ENCODE data around the gene PLEKHG5.

PLEKHG5 gene

DNA sequence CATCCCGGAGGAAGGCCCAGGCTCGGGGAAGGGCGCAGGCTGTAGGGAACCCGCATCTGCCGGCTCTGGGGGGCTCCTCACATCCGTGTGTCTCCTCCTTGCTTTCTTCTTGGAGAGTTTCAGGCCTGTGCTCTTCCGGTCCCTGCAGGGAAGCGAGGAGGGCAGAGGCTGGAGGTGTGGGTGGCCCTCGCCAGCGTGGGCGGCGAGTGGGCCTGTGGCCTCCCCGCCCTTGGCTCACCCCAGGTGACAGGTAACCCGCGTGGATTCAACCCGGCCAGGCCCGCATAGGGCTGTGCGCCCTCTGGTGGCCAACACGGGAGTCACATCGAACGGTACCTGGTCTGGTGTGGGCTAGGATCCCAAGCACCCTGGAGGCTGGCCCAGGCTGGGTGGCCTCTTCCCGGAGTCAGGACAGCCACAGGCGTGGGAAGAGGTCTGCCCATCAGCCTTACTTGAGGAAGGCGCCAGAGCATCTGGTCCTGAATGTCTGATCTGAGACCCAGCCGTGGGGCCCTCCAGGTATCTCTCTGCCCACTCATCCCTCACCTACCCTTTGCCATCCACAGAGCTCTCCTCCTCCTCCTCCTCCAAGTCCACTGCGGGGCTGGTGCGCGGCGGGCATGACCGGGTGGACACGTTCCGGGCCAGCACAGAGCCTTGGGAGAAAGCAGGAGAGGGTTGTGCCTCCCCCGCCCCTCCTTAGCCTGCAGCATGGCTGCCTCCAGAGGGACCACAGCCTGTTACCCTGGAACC lies 15.9 kb downstream of the PLEKHG5 start:
- peak; percentile 63 for DNase-seq

DNA sequence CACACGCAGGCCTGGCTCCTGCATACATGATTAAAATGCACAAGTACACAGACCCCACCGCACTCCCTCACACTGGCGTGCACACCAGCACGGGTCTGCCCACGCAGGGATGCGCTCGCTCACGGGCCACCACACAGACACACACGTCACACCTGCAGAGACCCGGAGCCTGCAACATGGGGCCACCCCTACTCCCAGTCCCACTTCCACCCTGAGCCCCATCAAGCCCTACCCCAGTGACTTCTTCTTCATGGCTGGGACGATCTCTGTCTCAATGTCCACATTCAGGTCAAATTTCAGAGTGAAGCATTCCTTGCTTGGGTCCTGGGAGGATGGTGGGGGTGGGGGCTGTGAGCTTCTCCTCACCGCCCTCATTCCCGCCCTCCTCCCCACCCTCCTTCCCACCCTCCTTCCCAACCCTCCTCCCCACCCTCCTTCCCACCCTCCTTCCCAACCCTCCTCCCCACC lies 16.6 kb downstream of the PLEKHG5 start:
- DNase-seq, result no peak

DNA sequence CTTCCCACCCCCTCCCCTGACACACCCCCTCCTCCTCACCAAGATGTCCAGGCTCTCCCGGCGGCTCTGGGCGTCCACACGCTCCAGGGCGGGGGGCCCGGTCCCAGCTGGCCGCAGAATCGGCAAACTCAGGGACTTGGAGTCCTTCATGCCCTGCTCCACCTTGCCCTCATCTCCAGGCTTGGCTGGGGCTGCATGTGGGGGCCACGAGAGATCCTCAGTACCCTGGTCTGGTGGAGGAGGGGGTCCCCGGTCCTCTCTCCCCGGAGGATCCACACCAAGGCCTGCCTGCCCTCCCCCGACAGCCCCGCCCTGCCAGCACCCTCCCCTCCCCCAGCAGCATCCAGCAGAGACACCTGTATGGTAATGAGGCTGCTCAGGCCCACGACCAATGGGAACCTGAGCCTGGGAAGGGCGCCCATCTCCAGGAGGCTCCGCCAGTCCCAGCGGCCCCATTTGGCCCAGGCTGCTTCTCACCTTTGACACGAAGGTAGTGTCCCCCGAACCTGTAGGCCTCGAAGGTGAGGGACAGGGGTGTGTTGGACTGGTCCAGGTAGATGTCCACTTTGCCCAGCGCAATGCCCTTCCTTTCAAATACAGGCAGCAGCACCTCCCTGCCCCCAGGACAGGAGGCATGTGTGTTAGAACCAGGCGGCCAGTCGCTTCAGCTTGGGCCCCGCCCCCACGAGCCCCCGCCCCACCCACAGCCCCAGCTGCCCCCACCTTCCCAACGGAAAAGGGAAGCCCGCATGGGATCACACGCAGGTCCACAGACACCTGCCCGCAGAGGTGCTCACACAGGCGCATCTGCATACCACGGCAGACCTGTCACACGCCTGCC lies 17.3 kb downstream of the PLEKHG5 start:
- DNase-seq, result no peak

DNA sequence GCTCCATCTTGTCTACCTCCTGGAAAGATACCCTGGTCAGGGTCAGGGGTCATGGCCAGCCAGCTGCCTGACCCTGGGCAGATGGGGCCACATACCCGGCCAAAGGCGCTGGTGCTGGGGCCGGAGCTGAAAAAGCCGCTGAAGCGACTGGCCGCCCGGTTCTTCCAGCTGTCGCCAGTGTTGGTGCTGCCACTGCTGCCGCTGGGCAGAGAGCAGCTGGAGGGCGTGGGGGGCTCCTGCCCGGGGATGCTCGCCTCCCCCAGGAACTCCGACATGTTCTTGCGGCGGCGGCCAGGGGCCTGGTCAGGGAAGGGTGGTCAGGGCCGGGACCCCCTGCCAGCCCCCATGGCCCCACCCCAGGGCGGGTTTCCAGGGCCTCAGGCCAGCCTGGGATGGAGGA lies 18.3 kb downstream of the PLEKHG5 start:
- no peak for DNase-seq

DNA sequence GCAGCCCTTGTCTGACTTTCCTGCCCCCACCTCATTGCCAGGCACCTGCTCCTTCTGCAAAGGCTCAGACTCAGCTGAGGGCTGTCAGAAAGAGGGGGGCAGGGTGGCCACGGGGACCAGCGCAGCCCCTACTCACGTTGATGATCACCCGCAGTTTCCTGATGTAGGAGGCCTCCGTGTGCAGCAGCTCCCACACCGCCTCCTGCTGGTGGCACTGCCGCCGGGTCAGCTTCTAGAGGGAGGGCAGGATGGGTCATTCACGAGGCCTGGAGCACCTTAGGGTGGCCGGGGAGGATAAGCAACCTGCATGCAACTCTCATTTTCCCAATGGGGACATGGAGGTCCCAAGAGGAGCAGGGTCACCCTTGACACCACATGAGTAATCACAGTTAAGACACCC lies 19.1 kb downstream of the PLEKHG5 start:
- no peak for DNase-seq

DNA sequence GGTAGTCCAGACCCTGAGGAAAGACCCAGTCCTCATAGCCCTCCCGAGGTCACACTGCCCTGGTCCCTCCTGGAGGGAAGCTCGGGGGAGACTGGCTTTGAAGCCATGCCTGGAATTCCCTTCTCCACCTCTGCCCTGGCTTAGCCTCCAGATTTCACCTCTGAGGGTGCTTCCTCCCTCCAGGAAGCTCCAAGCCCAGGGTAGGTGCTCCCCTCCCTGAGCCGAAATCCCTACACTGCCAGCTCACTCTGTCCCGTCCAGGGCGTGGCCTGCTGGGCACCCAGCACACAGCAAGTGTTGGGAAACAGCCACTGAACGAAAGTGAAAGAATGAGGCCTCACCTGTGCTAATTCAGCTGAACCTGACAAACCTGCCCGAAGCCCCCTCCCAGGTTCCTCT lies 19.5 kb downstream of the PLEKHG5 start:
- DNase-seq, result no peak

DNA sequence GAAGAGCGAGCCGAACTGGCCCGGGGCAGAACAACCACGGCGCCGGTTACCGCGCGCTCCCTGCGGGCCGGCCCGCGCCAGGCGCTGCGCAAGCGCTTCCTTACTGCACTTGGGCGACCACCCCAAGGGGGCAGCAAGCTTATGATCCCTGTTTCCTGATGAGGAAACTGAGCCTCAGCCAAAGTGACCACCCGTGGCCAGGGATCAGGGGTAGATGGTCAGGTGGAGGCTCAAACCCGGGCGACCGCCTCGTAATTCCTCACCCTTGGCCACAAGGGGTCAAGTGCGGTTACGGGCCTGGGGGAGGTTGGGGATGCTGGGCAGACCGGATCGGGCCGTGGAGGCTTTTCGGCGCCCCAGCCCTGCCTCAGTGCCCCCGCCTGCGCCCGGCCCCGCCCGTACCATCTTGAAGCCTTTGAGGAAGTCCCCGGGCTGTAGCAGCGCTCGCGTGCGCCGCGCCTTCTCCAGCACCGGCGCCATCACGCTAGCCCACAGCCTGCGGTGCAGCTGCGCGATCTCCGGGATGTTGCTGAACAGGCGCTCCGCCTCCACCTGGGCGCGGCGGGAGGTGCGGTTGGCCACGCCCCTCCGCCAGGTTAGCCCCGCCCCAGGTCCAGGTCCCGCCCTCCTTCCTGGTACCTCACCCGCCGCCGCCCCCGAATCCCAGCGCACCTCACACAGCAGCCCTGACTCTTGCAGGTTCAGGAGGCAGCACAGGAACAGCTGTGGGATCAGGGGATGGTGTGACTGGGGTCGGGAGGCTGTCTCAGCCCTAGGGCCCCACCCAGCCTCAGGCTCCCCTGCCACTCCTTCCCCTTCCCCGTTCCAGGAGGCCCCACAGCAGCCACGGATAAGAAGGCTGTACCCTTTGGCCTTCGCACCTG lies 20.1 kb downstream of the PLEKHG5 start:
- no peak for DNase-seq

DNA sequence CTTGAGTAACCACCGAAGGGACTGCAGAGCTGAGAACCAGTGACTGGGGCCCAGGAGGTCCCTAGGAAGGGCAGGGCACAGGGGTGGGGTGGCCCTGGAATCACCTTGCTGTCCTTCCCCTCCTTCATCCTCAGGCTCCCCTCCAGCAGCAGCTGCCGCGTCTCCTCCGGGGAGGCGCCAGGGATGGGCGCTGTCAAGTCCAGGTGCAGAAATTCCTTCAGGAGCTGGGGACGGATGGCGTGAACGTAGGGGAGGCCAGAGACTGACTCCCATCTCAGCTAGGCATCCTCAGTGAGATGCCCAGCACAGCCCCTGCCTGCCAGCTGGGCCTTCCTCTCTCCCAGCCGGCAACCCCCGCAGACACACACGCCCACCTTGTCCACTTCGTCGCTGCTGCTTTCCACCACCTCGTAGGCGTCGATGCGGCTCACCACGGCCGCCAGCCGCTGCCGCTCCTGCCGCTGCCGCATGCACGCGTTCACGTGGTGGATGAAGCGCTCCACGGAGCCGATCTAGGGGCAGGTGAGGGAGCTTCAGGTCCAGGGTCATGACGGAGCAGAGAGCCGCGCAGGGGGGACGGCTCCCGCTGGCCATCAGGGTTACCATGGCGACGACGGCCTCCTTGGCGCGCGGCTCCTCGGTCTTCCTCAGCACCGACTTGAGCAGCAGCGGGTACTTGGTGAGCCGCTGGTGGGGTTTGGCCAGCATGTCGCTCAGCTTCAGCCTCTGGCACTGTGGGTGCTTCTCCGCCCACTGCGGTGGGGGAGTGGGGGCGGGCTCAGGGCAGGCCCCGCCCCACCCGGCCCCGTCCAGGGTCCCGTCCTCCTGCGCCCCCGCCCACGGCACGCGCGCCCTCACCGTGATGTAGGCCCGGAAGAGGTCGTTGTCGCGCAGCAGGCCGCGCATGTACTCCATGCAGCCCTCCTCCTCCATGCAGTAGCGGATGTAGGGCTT lies 21.1 kb downstream of the PLEKHG5 start:
- no peak for DNase-seq

DNA sequence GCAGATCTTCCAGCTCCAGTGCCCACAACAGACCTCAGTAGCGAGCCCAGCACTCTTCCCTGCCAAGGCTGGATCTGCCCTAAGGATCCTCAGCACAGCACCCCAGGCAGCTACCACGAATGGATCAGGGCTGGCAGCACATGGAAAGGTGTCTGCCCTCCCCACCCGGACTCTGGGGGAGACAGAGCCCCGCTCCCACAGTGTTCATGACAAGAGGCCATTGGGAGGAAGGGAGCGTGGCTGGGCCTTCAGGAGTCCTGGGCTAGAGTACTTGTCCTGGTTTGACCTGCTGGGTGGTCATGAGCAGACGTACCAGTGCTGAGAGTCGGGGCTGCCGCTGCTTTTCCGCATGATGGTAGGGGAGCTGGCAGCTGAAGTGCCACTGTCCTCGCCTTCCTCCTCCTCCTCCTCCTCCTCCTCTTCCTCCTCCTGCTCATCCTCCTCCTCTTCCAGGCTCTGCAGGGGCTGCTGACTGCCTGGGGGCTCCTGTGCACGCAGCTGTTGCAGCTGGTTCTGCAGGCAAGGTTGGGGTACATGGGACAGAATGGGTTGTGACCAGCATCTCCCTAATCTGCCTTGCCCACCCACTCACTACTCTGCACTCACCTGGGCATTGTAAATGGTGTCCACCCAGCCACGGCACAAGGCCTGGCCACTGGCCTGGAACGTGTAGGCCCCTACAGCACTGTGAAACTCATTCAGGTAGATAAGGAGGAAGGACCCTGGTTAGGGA lies 22.6 kb downstream of the PLEKHG5 start:
- DNase-seq, result no peak

DNA sequence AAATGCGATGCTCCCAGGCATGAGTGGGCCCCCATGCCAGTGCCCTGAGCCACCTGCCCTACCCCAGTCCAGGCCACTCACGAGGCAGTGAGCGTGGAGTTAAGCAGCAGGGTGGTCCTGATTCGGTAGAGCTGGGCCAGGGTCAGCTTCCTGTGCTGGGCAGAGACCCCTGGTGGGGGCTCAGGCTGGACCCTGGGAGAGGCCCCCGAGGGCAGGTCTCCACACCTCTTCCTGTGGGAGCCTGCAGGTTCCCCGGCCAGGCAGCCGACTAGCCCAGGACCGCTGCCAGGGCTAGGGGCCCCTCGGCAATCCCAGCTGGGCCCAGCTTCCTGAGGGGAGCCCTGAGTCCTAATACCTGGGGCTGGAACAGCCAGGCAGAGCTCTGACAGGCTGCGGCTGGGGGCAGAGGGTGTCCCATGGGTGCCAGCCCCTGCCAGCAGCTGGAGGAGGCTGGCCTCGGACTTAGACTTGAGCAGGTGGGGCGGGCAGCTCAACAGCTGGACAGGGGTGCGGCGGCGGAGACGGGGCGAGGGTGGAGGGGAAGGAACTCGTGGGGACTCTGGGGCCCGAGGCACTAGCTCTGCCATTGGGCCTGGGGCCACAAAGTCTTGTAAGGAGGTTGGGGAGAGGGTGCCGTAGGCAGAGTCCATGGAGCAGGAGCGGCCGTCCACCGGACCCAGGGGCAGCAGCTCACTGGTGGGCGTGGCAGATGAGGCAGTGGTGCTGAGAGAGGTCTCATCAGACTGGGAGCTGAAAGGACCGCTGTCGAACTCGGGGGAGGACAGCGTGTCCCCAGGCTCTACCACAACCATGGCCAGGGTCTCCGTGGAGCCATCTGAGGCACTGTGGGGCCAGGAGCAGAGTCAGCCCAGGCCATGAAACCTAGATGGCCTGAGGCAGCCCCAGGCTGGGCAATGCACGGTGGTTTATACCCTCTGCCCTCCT lies 23.5 kb downstream of the PLEKHG5 start:
- DNase-seq, result no peak

DNA sequence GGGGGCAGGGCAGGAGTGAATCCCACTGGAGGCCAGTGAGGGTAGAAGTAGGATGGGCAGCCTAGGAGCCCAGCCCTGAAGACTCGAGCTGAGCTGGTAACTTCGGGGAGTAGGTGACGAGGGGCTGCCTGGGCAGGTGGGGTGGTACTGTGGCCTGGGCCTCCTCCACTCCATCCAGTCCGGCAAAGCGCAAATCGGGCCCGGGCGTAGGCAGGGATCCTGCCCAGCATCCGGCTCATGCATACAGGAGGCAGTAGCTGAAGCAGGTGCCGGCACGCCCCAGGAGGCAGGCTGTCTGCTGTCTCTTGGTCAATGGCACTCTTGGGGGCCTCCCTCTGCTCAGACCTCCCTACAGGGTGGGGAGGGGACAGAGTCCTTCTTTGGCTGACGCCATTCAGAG lies 24.2 kb downstream of the PLEKHG5 start:
- no peak for DNase-seq

DNA sequence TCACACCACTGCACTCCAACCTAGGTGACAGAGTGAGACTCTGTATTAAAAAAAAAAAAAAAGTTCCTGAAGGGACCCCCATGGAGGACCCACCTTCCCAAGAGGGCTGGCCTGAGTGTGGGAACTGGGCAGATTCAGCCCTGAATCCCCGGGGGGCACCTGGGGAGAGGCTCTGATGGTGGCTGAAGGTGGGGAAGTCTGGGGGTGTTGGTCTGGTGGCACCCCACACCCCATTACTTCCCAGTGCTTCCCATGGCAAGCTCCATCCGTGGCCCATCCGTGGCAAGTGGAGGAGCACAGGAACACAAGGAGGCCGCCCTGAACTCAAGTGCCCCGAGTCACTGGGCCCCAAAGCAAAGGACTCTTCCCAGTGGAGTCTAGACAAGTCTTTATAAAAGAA lies 24.7 kb downstream of the PLEKHG5 start:
- no peak for DNase-seq

DNA sequence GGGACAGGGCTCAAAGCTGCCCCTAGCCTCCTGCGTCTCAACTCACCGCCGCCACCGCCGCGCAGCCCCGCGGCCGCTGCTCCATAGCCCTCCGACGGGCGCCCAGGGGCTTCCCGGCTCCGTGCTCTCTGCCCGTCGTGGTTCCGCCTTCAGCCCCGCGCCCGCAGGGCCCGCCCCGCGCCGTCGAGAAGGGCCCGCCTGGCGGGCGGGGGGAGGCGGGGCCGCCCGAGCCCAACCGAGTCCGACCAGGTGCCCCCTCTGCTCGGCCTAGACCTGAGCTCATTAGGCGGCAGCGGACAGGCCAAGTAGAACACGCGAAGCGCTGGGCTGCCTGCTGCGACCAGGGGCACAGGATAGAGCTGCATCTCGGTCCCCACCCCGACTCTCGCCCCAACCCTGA lies 25.4 kb downstream of the PLEKHG5 start, which contains the start of gene TNFRSF25:
Gene TNFRSF25 (minus strand): TSS at position 151 of the 400 bp plus-strand sequence. CDS start 66 bp downstream, at position 85.
- no peak for DNase-seq

DNA sequence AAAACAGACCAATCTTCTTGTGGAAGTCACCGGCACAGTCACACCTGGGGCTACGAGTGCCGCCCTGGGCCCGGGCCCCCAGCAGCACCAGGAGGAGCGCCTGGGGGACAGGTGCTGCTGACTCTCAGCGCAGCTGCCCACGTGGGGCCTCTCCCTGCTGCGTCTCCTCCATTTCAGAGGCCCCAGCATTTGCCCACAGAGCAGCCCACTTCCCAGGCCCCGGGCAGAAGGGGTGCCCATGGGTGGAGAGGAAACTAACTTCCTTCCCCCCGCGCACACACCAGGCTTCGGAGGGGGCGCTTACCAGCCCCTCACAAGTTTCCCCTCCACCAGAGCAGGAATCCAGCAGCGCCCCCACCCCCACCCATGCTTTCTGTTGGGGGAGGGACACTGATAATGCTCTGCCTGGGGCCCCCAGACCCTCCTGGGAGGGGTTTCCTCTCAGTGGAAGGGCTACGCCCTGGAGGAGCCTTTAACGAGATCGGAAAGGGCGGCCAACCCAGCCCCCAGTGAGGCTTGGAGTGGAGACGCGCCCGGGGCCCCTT lies 25.9 kb downstream of the PLEKHG5 start:
- DNase-seq, result peak; percentile 48

DNA sequence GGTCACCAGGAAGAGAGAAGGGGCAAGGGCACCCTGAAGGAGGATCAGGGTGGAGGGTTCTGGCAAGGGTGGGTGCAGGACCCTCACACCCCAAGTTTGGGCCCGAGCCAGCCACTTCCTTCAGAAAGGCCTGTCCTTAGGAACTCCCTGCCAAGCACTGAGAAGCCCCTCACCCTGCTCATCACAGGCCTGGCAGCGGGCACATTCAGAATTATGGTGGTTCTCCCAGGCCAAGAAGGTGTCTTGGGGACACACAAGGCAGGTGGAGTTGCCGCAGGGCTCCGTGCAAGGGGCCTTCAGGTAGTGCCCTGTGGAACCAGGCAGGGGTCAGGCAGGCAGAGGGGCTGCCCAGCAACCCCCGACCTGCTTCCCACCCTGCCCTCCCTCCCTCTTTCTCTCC lies 26.6 kb downstream of the PLEKHG5 start:
- DNase-seq, result no peak

DNA sequence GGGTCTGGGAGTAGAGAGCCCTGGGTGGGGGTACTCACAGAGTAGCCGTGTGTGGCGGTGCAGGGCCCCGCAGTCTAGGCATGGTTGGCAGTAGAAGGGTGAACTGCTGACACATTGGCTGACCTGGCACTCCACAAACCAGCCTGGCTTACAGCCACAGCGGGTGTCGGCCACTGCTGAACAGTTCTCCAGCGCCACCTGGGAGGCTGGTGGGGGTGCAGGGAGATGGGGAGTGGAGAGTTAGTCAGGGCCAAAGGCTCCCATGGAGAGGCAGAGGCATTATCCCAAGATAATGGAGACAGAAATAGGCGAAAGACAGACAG lies 27.0 kb downstream of the PLEKHG5 start:
- peak; percentile 64 for DNase-seq

DNA sequence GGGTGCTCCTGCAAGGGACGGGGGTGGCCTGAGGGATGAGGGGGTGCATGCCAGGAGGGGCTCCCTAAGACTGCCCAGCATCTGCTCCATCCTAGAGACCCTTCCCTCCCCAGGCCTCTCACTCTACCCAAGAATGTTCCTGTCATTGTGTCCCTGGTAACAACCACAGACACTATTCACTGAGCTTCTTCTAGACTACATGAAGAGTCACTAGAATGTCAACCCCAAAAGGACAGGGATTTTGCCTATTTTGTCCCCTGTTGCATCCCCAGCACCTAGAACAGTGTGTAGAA lies 28.4 kb downstream of the PLEKHG5 start:
- no peak for DNase-seq

DNA sequence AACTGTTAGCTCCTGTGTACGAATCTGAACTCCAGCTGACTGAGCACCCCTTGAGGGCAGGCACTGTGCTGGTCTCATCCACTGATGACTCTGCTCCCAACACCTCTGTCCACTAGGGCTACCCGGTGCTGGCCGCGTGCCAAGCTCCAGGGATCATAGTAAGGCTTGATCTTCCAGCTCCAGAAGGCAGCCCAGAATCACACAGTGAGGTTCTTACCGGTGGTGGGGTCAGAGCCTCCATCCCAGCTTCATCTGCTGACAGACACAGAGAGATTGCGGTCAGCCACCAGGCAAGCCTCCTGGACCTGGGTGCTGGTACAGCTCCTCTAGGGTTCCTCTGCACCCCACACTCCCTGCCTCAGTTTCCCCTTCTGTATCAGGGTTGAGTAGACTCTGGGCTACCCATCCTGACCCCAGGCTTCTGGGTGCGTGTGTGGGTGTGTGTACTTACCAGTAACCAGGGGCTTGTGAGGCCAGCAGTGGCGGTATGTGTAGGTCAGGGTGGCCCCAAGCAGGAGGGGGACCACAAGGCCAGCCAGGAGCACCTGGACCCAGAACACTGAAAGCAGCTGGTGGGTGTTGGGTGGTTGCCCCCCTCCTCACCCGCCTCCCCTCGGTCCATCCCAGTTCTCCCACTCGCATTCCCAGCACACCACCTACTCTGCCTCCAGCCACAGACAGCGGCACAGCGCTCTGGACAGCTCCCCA lies 28.9 kb downstream of the PLEKHG5 start:
- no peak for DNase-seq
